GM19455 (cell line): ENCODE results near the gene LSM2.
"Not testable (repeated sequence)": the region's sequence is repeated elsewhere in the genome, so short reads cannot be mapped to it uniquely, and the experiment has no call there.

Source experiments
- ATAC-seq: cut with Tn5 transposase; IDR thresholded peaks from one replicate; pipeline ENCODE4 v1.9.1; 2021; ENCODE audit not compliant: unreplicated experiment

Gene LSM2

DNA sequence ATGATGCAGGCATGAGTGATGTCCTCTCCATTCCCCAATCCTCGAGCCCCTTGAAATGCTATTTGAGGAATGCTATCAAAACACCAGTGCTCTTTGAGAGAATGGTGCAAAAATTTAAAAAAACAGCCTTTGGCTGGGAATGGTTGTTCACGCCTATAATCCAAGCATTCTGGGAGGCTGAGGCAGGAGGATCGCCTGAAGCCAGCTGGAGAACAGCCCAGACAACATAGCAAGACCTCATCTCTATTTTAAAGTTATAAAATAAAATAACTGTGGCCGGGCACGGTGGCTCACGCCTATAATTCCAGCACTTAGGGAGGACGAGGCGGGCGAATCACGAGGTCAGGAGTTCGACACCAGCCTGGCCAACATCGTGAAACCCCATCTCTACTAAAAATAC, 7.0 kb downstream of the LSM2 start:
- no peak for ATAC-seq

DNA sequence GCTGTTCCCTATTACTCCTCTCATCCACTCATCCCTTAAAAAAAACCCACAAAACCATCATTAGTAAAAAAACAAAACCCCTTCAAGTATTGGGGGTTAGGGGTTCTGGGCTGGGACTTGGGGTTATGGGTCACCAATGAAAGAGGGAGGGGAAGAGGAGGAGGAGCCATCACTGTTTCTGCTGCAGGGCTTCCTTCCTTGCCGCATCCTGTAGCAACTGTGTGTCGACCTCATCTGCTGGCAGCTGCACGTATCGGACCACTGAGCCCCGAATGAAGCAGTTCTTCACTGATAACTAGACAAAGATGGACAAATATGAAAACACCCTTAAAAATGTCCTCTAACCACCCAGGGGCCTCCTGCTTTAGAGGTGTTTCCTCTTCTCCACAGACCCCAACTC, 9.2 kb downstream of the LSM2 start:
- ATAC-seq: no peak

DNA sequence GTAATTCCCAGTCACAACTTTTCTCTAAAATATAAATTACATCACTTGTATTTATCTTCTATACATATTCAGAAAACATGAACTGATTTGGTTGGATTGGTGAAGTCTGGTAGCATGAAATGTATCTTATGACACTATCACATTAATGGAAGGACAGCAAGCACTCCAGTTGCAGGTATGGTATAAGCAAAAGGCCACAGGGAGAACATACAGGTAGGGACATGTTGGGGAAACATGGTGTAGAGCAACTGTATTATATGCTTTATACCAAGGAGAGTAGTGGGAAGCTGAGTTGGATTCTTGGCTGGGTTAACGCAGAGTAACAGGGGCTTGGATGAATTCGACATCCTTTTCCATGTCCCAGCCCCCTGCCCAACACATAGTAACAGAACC, 9.8 kb downstream of the LSM2 start:
- ATAC-seq: no peak

DNA sequence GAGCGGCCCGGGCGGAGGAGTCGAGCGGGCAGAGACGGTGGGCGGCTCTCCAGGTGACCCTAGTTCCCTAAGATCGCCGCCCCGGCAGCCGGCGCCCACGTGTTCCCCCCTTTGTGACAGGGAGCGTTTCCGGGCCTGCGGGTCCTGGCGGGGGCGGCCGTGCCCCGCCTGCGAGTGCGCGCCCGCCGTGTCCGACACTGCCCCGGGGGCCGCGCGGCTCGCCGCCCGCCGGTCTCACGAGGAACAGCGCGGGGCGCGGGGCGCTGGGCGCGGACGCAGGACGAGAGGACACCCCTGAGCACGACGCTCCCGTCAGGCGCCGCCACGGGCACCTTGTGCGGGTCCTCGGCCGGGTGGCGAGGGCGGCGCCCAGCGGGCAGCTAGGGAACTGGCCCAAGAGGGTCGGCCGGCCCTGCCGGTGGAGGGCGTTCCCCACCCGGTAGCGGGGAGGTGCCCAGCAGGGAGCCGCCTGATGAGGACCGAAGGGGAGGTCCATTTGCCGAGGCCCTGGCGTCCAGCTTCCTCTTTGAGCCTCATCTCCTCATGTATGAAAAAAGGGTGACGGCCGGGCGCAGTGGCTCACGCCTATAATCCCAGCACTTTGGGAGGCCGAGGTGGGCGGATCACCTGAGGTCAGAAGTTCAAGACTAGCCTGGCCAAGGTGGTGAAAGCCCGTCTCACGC, 11.0 kb downstream of the LSM2 start, which contains the start of gene VARS1:
TSS of gene VARS1 (minus strand) at position 137 of the 683 bp plus-strand sequence. CDS start 535 bp downstream, outside the sequence.
- ATAC-seq: peak; percentile 65

DNA sequence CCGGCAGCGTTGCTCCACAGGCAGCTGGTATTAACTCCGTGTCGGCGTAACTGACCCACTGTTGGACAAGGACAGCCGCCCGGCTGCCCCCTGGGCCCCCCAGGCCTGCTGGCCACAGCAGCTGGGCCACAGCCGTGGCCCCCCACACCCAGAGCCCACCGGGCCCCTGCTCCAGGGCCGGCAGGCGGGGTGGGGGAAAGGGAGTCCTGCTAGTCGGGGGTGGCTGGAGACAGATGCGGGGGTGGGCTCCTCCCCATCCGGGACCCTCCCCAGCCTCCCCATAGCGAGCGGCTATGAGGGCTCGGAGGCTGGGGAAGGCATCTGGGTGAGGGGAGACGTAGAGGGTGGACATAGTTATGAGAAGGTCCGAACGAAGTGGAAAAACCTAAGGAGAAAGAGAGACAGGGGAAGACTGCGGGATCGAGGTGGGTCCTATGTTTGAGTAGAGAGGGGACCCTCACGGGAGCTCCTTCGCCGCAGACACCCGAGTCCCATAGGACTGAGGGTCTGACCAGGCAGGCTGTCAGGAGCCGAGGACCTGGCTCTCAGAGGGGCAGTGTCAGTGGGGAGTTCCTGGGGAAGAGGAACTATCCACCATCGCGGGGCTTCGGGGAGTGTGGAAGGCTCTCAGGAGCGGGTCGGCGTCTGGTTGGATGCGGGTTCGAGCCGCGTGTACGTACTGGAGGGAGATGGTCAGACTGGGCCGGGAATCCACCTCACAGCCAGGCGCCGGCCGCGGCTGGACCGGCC, 11.7 kb downstream of the LSM2 start:
- ATAC-seq: peak; percentile 16

DNA sequence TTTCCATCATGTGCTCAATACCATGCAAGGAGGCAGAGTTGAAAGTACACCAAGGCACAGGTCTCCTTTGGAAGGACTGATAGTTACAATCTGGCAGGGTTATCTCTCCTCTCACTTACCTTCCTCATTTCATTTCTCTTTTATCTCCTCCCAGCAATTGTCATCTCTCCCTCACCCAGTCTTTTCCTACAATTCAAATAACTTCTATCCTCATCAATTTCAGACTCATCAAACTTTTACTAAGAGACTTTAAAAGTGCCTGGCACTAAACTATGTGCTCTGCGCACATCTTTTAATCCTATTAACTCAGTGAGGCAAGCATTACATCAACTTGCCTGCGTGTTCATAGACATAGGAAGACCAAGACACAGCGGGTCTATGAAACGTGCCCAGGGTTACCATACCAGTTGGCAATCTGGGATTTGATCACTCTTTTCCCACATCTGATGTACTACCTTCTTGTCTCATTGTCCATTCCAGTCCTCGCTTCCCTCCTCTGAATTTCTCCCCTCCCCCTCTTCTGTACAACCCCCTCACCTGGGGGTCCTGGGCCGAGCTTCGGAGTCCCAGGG, 12.4 kb downstream of the LSM2 start:
- ATAC-seq: no peak

DNA sequence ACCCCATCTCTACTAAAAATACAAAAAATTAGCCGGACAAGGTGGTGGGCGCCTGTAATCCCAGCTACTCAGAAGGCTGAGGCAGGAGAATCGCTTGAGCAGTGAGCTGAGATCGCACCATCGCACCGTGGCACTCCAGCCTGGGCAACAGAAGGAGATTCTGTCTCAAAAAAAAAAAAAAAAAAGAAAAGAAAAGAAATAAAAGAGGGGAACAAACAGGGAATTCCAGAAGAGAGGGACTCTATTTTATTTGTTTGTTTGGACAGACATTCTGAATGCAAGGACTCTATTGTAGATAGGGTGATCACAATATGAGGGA, 12.9 kb downstream of the LSM2 start:
- ATAC-seq: not testable (repeated sequence)

DNA sequence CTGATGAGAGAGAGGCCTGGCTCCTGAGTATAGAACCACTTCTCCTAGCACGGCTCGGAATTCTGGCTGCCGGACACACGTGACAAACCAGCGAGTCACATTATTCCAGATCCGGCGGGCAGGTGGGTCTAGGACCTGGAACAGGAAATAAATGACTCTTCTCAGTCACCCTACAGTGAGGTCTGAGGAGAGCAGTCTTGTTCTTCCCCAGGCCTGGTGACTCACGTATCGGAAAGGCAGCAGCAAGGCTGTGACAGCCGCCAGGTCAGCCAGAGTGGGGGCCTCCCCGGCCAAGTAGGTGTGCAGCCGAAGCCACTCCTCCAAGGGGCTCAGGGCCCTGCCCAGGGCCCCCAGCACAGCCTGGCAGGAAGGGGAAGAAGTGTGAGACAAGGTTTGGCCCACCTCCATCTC, 14.0 kb downstream of the LSM2 start:
- ATAC-seq: no peak

DNA sequence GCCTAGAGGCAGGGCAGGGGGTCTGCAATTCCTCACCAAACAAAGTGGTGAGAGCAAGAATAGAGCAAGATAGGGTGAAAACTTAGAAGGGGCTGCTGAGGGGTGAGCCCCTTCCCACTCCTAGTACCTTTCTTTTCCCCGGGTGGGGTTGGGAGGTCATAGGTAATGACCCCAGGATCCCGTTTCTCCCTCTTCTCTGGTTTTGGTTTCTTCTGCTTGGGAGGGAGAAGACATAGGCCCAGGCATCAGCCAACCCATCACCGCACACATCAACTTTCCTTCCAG, 14.7 kb downstream of the LSM2 start:
- no peak for ATAC-seq

DNA sequence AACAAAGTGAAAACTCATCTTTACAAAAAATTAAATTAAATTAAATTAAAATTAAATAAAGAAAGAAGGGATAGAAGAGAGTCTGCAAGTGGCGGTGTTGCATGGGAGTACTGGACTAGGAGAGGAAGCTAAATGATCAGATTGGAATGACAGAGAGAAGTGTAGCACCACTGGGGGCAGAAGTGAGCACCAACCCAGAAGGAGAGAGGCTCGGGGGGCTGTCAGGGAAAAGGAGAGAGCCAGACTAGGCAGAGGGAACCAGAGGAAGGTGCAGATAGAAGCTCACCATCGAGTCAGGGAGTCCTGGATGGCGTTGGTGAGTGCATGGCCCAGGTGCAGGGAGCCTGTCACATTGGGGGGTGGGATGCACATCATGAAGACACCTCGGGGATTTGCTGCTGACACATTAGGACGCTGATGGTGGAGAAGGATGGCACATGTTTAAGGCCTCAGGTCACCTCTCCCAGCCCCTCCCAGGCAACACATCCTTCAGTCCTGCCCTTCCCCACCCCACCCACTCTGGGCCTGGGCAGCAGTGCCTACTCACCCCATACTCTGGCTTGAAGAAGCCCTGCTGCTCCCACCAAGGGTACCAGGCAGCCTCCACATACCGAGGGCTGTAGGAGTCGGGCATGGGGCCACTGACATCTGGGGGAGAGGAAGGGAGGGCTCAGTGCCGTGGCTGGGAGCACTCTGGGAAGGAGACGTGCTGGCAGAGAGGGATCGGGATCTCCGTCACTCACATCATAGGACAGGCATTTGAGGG, 15.3 kb downstream of the LSM2 start:
- no peak for ATAC-seq

DNA sequence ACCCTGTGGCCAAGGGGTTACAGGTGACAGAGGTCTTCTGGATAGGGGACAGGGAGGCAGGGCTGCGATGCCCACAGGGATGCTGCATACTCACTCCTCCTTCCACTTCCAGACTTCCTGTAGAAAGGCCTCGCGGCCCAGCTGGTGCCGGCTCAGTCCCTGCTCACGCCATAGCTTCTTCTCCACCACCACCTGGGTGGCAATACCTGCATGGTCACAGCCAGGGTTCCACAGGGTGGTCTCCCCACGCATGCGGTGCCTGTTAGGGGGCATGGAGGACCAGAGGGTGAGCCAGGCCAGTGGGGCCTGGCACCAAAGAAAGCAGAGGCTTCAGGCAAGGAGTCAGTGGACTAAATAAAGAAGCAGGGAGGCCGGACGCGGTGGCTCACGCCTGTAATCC, 21.3 kb downstream of the LSM2 start:
- no peak for ATAC-seq

DNA sequence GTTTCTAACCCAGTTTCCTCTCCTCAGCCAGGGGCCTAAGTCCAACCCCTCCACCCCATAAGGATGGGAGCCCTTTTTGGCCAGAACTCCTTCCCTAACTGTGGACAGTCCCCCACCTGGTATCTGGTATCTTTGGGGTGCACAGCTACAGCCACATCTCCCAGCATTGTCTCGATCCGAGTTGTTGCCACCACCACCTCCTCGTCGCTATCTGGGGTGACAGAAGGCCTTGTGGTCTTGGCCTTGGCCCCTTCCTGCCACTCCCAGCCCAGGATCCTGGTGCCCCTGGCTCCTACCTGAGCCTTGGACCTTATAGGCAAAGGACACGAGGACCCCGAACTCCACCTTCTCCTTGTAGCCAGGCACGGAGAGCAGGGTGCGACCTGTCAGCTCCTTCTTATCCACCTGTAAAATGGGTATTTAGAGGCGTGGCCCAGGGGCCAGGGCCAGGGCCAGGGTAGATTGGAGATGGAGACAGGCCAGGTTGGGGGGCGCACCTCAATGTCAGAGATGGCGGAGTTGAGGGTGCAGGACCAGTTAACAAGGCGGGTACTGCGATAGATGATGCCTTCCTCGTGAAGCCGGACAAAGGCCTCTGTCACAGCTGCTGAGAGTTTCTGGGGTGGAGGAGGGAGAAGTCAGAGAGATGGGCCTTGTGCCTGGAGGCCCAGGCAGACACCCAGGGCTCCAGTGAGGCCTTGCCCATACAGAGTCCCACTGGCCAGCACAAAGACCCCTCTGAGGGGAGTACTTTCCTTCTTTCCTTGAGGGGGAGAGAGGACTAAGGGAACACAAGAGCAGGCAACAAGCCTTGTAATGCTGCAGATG, 22.5 kb downstream of the LSM2 start:
- no peak for ATAC-seq

DNA sequence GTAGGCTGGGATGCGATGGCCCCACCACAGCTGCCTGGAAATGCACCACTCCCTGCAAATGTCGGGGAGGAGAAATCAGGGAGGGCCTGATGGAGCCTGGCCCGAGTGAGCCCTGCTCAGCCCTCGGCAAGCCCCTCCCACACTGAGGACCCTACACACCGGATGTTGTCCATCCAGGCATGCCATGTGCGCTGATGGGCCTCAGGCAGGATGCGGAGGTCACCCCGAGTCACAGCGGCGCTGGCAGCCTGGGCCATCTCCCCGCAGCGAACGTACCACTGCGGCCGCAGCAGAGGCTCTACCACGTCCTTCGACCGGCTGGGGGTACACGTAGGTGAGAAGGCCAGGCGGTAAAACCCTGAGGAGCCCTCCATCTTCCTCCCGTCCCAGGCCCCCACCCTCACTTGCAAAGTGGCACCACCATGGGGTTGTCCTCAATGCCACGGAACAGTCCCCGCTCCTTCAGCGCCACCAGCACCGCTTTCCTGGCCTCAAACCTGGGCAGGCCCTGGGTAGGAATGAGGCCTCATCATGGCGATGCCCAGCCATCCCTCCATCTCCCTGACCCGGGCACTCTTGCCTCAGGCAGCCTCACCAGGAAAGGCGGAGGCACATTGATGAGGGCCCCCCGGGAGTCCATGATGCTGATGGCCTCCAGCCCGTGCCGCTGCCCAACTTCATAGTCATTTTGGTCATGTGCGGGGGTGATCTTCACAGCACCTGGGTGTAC, 24.5 kb downstream of the LSM2 start:
- ATAC-seq: no peak

DNA sequence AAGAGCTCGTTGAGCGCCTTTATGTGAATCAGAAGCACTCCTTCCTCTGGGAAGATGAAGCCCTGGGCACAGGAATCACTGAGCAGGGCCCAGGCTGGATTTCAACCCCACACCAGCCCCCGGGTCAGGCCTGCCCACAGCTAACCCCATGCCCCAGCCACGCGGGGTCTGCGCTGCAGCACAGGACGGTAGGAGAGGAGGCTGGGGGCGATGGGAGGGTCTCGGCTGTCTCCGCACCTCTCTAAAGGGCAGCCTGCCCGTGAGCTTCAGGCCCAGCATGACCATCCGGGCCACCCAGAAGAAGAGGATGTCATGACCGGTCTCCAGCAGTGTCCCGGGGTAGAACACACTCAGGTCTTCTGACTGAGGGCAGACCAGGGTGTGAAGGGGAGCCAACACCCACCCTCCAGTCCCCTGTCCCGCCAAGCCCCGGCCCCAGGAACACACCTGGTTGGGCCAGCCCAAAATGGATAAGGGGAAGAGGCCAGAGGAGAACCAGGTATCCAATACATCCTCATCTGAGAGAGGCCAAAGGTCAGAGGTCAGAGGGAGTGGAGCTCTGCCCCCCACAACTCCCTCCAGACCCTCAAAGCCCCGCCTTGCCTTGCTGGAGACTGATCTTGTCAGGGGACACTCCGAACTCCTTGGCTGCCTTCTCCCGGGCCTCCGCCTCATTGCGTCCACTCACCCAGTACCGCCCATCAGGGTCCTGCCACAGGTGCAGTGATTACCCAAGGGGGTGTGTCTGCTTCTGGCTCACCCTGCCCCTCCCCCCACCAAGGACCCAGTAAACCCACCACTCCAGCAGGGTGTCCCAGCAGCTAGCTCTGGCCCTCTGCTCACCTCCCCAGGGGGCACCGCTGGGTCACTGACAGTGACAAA, 25.3 kb downstream of the LSM2 start:
- ATAC-seq: no peak

DNA sequence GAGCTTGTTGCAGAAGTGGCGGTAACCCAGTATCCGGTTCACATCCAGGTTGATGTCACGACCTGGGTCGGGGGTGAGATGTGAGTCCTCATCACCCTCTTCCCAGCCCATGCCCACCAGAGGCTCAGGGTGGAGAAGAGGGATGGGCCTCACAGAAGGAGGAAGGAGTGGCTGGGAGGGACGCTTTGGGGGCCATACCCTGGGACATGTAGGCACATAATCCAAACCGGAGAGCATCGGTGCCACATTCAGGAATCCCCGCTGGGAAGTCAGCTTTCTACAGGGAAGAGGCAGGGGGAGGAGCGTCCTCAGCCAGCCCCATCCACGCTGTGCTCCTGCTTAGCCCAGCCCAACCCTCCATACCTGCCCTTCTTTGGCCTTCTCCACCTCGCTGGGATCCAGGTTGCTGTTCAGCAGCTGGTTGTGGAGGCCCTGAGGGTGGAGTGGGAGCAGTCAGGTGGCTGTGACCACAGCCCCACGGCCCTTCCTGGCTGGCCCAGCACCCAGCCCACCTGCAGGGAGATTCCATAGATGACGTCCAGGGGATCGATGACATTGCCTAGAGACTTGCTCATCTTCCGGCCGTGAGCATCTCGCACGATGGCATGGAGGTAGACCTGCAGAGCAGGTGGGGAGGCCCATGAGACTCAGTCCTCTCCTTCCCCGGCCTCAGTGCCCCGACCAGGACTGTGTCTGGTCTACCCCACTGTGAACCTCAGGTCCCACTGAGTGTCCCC, 26.1 kb downstream of the LSM2 start:
- no peak for ATAC-seq

DNA sequence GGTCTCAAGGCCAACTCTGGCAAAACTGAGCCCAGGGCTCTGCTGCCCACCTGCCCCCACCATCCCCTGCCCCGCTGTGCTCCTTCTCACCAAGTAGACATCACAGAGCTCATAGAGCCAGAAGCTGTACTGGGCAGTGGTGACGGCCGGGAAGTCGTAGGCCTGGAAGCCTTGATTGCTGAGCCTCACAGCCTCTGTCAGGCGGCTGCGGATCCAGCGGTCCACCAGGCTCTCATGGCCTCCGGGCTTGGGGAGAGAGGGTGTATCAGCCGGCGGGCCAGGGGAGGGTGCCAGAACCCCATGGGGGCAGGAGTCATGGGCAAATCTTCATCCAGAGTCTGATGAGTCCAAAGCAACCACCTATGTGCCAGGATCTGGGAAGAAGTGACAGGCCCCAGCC, 26.9 kb downstream of the LSM2 start:
- no peak for ATAC-seq

DNA sequence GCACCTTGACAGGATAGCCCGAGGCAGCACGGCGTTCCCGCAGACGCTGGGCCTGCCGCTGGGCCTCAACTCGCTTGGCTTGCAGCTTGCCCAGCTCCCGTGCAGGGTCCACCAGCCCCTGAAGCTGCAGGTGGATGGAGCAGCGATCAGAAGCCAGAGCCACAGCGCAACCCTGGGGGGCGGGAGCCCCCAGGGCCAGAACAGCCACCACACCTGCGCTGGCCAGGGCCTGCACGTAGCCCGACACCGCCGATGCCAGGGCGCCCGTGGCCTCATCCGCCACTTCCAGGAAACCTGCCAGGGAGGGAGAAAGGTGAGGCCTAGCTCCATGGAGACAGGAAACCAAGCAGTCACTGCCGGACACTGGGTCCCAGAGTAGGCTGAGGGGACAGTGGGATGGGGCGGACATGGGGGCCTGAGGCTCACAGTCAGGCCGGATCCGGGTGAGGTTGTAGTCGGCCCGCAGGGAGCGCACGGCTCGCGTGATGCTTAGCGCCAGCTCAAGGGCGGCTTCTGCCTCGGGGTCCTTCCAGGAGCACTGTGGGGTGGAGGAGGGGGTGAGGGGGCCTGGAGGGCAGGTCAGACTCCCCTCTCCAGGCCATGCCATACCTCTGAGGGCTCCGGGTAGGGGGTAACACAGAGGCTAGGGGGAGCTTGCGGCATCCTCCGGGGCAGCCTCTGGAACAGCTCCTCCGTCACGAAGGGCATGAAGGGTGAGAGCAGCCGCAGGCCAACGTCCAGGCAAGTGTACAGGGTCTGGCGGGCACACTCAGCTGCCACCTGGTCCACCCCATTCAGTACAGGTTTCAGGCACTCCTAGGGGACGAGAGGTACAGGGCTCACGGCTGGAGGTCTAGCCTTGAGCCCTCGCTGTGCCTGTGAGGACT, 27.5 kb downstream of the LSM2 start:
- ATAC-seq: no peak

DNA sequence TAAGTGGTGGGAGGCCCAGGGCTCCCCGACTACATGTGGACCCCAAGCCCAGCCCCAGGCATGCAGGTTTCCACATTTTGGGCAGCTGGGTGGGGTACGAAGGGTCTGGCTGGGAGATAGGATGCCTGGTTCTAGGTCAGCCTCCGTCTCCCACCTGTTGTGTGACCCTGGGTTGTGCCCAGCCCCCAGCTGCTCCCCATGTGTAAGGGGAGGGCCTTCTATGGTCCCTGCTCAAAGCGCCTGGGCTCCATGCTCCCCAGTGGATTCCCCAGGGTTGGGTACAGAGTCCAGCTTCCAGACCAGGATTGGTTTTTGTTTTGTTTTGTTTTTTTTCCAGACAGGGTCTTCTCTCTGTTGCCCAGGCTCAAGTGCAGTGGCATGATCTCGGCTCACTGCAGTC, 28.6 kb downstream of the LSM2 start:
- ATAC-seq: no peak
